Activated CD8-positive, alpha-beta T cell treated with anti-CD3 and anti-CD28 coated beads for 36 hours (primary cell): ENCODE measurements around the gene SEZ6L. TPM values are rescaled to one million over a fixed set of nuclear protein-coding genes. Genes with fewer than 3 reads are reported as not detected.

ENCODE experiments used
- ATAC-seq: fragments of 200-7000 bp; cut with Tn5 transposase; one replicate; pipeline ENCODE4 v1.10.0; 2021; ENCODE audit warnings: mild to moderate bottlenecking, moderate library complexity
- CTCF ChIA-PET: fragments of 350-600 bp; sonication (Branson Sonifier 250); formaldehyde crosslinking; loops from one replicate; lab custom pipeline; 2021; ENCODE audit warnings: antibody characterized with exemption; lab: Charles Lee
- POLR2A ChIA-PET: fragments of 350-600 bp; sonication (Branson Sonifier 250); formaldehyde crosslinking; loops from one replicate; lab custom pipeline; 2021; ENCODE audit warnings: antibody characterized with exemption; lab: Charles Lee
- DNase-seq: peaks from one replicate; pipeline ENCODE4 v3.0.0-alpha.2; 2020
- H3K27ac Mint-ChIP-seq: one replicate; pipeline ENCODE4 v1.8.0; 2021; ENCODE audit warnings: mild to moderate bottlenecking, mixed read lengths
- H3K27me3 Mint-ChIP-seq: one replicate; pipeline ENCODE4 v1.8.0; 2021; ENCODE audit warnings: mixed read lengths
- H3K36me3 Mint-ChIP-seq: one replicate; pipeline ENCODE4 v1.8.0; 2021; ENCODE audit warnings: low read depth, mixed read lengths
- H3K4me1 Mint-ChIP-seq: one replicate; pipeline ENCODE4 v1.8.0; 2021; ENCODE audit warnings: low read depth, mixed read lengths
- H3K4me3 Mint-ChIP-seq: one replicate; pipeline ENCODE4 v1.8.0; 2021; ENCODE audit warnings: mild to moderate bottlenecking, moderate library complexity, mixed read lengths
- H3K9me3 Mint-ChIP-seq: one replicate; pipeline ENCODE4 v1.8.0; 2021; ENCODE audit warnings: mixed read lengths
- CTCF ChIP-seq: fragments of 200-600 bp; IDR thresholded peaks from one replicate; pipeline ENCODE4 v1.8.0; 2022; ENCODE audit warnings: antibody characterized with exemption, mild to moderate bottlenecking
- intact Hi-C: fragments of 100-400 bp; cut with micrococcal nuclease; formaldehyde crosslinking; loops from one replicate; pipeline ENCODE4 v1.10.0; 2022
- total RNA-seq, 2 experiments: library from RNA; stranded (reverse); gene quantifications; one replicate each; pipeline ENCODE4 v1.2.3, GENCODE V29; 2021

SEZ6L gene
- total RNA-seq, 2 experiments from 2014 or later: not detected

- H3K27me3 Mint-ChIP-seq: no peaks in the 10 kb centered on the region
- peaks cover 13% of the 10 kb centered on the region for H3K4me1 Mint-ChIP-seq
- no peaks in the 10 kb centered on the region for H3K36me3 Mint-ChIP-seq
- no peak for DNase-seq
- ChIA-PET POLR2A (no interaction called here), CTCF (no interaction called here)
- no peaks in the 10 kb centered on the region for H3K9me3 Mint-ChIP-seq
- intact Hi-C loops: no loop called here
- no peak overlapping the region for H3K4me3 Mint-ChIP-seq
- no peak for ATAC-seq
- TF ChIP-seq CTCF: no peak
- no peak overlapping the region for H3K27ac Mint-ChIP-seq
Measured at GRCh38 chr22:26292667-26292995, 123.4 kb downstream of the SEZ6L start.

GRCh38 chr22:26295563-26296126, 126.4 kb downstream of the SEZ6L start:
- Mint-ChIP-seq H3K27me3 (no peaks in the 10 kb centered on the region), H3K9me3 (no peaks in the 10 kb centered on the region), H3K4me1 (peaks cover 13% of the 10 kb centered on the region), H3K4me3 (no peak overlapping the region), H3K27ac (no peak overlapping the region), H3K36me3 (no peaks in the 10 kb centered on the region)
- ATAC-seq (no peak), DNase-seq (no peak)
- TF ChIP-seq CTCF: no peak
- intact Hi-C loops: no loop called here
- CTCF ChIA-PET: no interaction called here
- POLR2A ChIA-PET: no interaction called here

GRCh38 chr22:26298605-26299310, 129.5 kb downstream of the SEZ6L start:
- H3K9me3 Mint-ChIP-seq: no peaks in the 10 kb centered on the region
- DNase-seq: no peak
- H3K27me3 Mint-ChIP-seq: peaks cover 8% of the 10 kb centered on the region
- peaks cover 13% of the 10 kb centered on the region for H3K4me1 Mint-ChIP-seq
- H3K4me3 Mint-ChIP-seq: no peak overlapping the region
- POLR2A ChIA-PET: no interaction called here
- intact Hi-C loops: no loop called here
- no peaks in the 10 kb centered on the region for H3K36me3 Mint-ChIP-seq
- ATAC-seq: no peak
- H3K27ac Mint-ChIP-seq: no peak overlapping the region
- no peak for TF ChIP-seq CTCF
- CTCF ChIA-PET: no interaction called here

GRCh38 chr22:26302726-26303125, 133.5 kb downstream of the SEZ6L start:
- ChIA-PET CTCF (interaction anchor here (0.8 kb wide), 1 partner anchor 18 kb away, joined by 3 read pairs; no protein-coding TSS in a partner anchor), POLR2A (interaction anchor here (1.0 kb wide), 1 partner anchor 9 kb away, joined by 3 read pairs; no protein-coding TSS in a partner anchor)
- Mint-ChIP-seq H3K27me3 (peaks cover 22% of the 10 kb centered on the region), H3K4me3 (no peak overlapping the region), H3K27ac (no peak overlapping the region), H3K4me1 (no peaks in the 10 kb centered on the region), H3K36me3 (no peaks in the 10 kb centered on the region), H3K9me3 (no peaks in the 10 kb centered on the region)
- intact Hi-C loops: no loop called here
- no peak for ATAC-seq
- no peak for TF ChIP-seq CTCF
- DNase-seq: no peak

GRCh38 chr22:26303475-26303874, 134.2 kb downstream of the SEZ6L start:
- ChIA-PET POLR2A (interaction anchor here (1.0 kb wide), 1 partner anchor 9 kb away, joined by 3 read pairs; no protein-coding TSS in a partner anchor), CTCF (no interaction called here)
- Mint-ChIP-seq H3K27me3 (peaks cover 26% of the 10 kb centered on the region), H3K9me3 (no peaks in the 10 kb centered on the region), H3K4me1 (no peaks in the 10 kb centered on the region), H3K36me3 (no peaks in the 10 kb centered on the region), H3K4me3 (no peak overlapping the region), H3K27ac (no peak overlapping the region)
- TF ChIP-seq CTCF: no peak
- DNase-seq: no peak
- intact Hi-C loops: no loop called here
- ATAC-seq: no peak
